ENCODE measurements around the gene BUB1B. TPM values are rescaled to one million over a fixed set of nuclear protein-coding genes. Genes with fewer than 3 reads are reported as not detected.

Gene BUB1B
- total RNA-seq, 1 donor from 2014 or later = 11.9 TPM

GRCh38 chr15:40242213-40242599, 81.3 kb downstream of the BUB1B start:
- Mint-ChIP-seq H3K9me3 (ENCODE audit: unreplicated experiment) (no peaks in the 10 kb centered on the region), H3K27ac (ENCODE audit: unreplicated experiment) (no peak overlapping the region), H3K36me3 (ENCODE audit: low read depth, unreplicated experiment) (no peaks in the 10 kb centered on the region), H3K4me1 (ENCODE audit: unreplicated experiment) (peaks cover 15% of the 10 kb centered on the region), H3K27me3 (ENCODE audit: unreplicated experiment) (peaks cover 12% of the 10 kb centered on the region), H3K4me3 (ENCODE audit: unreplicated experiment) (no peak overlapping the region)
- no peak for TF ChIP-seq CTCF (IDR thresholded peaks at IDR 0.05; ENCODE audit: unreplicated experiment)
- no peak for DNase-seq (ENCODE audit: low spot score)

- Mint-ChIP-seq H3K27ac (ENCODE audit: unreplicated experiment) (no peak overlapping the region), H3K4me3 (ENCODE audit: unreplicated experiment) (no peak overlapping the region), H3K36me3 (ENCODE audit: low read depth, unreplicated experiment) (no peaks in the 10 kb centered on the region), H3K4me1 (ENCODE audit: unreplicated experiment) (peaks cover 15% of the 10 kb centered on the region), H3K27me3 (ENCODE audit: unreplicated experiment) (peaks cover 12% of the 10 kb centered on the region), H3K9me3 (ENCODE audit: unreplicated experiment) (no peaks in the 10 kb centered on the region)
- no peak for TF ChIP-seq CTCF (IDR thresholded peaks at IDR 0.05; ENCODE audit: unreplicated experiment)
- no peak for DNase-seq (ENCODE audit: low spot score)
Observed at GRCh38 chr15:40242601-40243000, 81.7 kb downstream of the BUB1B start.

- Mint-ChIP-seq H3K27ac (ENCODE audit: unreplicated experiment) (peak overlapping the region; percentile 63), H3K9me3 (ENCODE audit: unreplicated experiment) (no peaks in the 10 kb centered on the region), H3K36me3 (ENCODE audit: low read depth, unreplicated experiment) (no peaks in the 10 kb centered on the region), H3K4me1 (ENCODE audit: unreplicated experiment) (peaks cover 11% of the 10 kb centered on the region), H3K4me3 (ENCODE audit: unreplicated experiment) (peak overlapping the region; percentile 63), H3K27me3 (ENCODE audit: unreplicated experiment) (peaks cover 8% of the 10 kb centered on the region)
- DNase-seq (ENCODE audit: low spot score) = no peak
- TF ChIP-seq CTCF (IDR thresholded peaks at IDR 0.05; ENCODE audit: unreplicated experiment) = no peak
Observed at GRCh38 chr15:40243126-40243810, 82.4 kb downstream of the BUB1B start.

GRCh38 chr15:40244961-40245523, 84.2 kb downstream of the BUB1B start:
- no peaks in the 10 kb centered on the region for H3K9me3 Mint-ChIP-seq (ENCODE audit: unreplicated experiment)

More at GRCh38 chr15:40244961-40245523, 84.2 kb downstream of the BUB1B start:
- DNase-seq (ENCODE audit: low spot score) = no peak
- Mint-ChIP-seq H3K36me3 (ENCODE audit: low read depth, unreplicated experiment) (no peaks in the 10 kb centered on the region), H3K27ac (ENCODE audit: unreplicated experiment) (no peak overlapping the region), H3K4me1 (ENCODE audit: unreplicated experiment) (peaks cover 5% of the 10 kb centered on the region), H3K27me3 (ENCODE audit: unreplicated experiment) (no peaks in the 10 kb centered on the region), H3K4me3 (ENCODE audit: unreplicated experiment) (no peak overlapping the region)
- no peak for TF ChIP-seq CTCF (IDR thresholded peaks at IDR 0.05; ENCODE audit: unreplicated experiment)

Measured in endothelial cell (in vitro differentiated cells).